ENCODE measurements around the gene INPP5A. TPM values are rescaled to one million over a fixed set of nuclear protein-coding genes. Genes with fewer than 3 reads are reported as not detected.

Gene INPP5A
- polyA plus RNA-seq, 3 donors from 2014 or later, result 0.30 to 1.7 (median 0.48) TPM

GRCh38 chr10:132688580-132689420 lies 151.2 kb downstream of the INPP5A start:
- H3K27me3 Mint-ChIP-seq (ENCODE audit: low read depth in 3 of 3), result peaks cover 0 to 7% (median 3%) of the 10 kb centered on the region in 3 donors
- H3K27ac Mint-ChIP-seq, result no peak overlapping the region
- DNase-seq, result no peak
- H3K4me1 Mint-ChIP-seq, result peaks cover 37% of the 10 kb centered on the region in 2 donors
- peak overlapping the region in 1 of 5 donors; percentile 44 for H3K4me3 Mint-ChIP-seq
- H3K36me3 Mint-ChIP-seq, result peaks cover 3 to 17% (median 14%) of the 10 kb centered on the region in 3 donors
- peaks cover 0 to 3% (median 0%) of the 10 kb centered on the region in 6 donors for H3K9me3 Mint-ChIP-seq

DNA sequence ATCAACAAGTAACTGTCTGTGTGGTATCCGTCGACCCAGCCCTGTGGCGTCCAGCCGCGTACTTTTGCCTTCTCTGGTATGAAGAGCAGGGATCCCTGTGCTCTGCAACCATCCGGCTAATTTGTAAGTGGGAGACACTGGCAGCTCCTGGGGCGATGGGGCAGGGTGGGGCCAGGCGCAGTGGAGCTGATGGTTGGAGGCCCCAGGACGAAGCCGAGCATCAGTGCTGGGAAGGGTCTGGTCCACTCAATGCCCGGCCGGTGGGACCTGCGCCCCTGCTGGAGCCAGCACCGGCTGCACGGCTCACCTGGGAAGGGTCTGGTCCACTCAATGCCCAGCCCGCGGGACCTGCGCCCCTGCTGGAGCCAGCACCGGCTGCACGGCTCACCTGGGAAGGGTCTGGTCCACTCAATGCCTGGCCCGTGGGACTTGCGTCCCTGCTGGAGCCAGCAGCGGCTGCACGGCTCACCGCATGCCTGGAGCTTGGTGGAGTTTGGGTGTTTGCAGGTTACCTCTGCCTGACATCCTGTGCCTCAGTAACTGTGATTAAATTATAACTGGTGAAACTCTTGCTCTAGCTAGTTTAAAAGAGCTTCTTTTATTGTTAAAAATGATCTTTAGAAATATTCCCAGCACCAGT lies 152.3 kb downstream of the INPP5A start:
- peaks cover 3 to 20% (median 17%) of the 10 kb centered on the region in 3 donors for H3K36me3 Mint-ChIP-seq
- H3K27me3 Mint-ChIP-seq (ENCODE audit: low read depth in 3 of 3), result peaks cover 0 to 7% (median 3%) of the 10 kb centered on the region in 3 donors
- no peak for DNase-seq
- H3K9me3 Mint-ChIP-seq, result peaks cover 0 to 3% (median 0%) of the 10 kb centered on the region in 6 donors
- H3K27ac Mint-ChIP-seq, result no peak overlapping the region
- no peak overlapping the region for H3K4me3 Mint-ChIP-seq
- H3K4me1 Mint-ChIP-seq, result peaks cover 26 to 28% of the 10 kb centered on the region in 2 donors

DNA sequence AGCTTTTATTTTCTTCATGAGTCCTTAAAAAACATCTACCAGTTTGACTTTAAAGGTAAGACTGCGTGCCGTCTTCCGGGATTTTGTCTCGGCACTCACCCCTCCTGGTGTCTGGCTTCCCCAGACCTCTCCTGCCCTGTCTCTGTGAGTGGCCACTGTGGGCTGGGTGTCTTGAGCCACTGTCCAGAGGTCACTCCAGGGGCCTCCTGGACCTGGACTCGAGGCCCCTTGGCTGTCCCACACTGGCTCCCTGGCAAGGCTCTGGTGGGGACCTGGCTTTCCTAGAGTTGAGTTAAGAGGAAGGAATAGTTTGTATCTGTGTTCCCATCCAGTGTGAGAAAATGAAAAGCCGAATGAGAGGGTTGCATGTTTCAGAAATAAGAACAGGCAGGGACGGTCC lies 152.8 kb downstream of the INPP5A start:
- H3K9me3 Mint-ChIP-seq, result peaks cover 0 to 6% (median 3%) of the 10 kb centered on the region in 6 donors
- H3K27me3 Mint-ChIP-seq (ENCODE audit: low read depth in 3 of 3), result peaks cover 0 to 7% (median 3%) of the 10 kb centered on the region in 3 donors
- H3K4me3 Mint-ChIP-seq, result no peak overlapping the region
- H3K36me3 Mint-ChIP-seq, result peaks cover 3 to 23% (median 17%) of the 10 kb centered on the region in 3 donors
- no peak overlapping the region for H3K27ac Mint-ChIP-seq
- peaks cover 24 to 25% of the 10 kb centered on the region in 2 donors for H3K4me1 Mint-ChIP-seq
- no peak for DNase-seq

DNA sequence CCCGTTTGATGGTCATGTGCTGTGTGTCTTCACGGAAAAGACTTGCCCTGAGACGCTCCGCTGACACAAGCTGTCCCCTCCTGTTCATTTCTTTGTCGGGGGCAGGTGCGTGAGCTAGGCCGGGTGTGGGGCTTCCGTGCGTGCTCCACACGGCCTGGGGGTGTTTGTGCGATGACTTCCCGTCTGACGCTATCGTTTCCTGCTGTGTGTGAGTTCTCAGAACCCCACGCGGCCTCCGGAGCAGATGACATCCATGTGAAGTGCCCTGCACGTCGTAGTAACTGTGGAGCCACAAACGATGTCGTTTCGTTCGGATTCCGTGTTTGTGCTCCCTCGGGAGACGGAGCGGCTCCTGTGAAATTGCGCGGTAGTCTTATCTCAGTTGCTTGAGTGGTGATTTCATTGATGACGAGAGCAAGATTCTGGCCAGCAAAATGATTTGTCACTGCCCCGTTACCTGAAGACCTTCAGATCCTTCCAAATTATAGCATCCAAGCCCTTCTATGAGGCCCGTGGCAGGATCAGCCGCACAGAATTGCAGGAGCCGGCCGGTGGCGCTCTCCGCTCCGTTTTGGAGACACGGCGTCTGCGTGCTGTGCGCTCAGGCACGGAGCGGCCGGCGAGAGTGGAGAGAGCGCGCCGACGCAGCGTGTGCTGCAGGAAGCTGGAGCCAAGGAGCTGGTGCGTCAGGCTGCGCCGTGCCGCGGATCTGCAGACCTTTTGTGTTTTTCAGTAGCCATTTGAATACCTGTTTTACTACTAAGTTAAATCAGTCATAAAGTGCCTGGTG lies 153.4 kb downstream of the INPP5A start:
- DNase-seq, result no peak
- Mint-ChIP-seq H3K27ac (no peak overlapping the region), H3K4me3 (no peak overlapping the region)

DNA sequence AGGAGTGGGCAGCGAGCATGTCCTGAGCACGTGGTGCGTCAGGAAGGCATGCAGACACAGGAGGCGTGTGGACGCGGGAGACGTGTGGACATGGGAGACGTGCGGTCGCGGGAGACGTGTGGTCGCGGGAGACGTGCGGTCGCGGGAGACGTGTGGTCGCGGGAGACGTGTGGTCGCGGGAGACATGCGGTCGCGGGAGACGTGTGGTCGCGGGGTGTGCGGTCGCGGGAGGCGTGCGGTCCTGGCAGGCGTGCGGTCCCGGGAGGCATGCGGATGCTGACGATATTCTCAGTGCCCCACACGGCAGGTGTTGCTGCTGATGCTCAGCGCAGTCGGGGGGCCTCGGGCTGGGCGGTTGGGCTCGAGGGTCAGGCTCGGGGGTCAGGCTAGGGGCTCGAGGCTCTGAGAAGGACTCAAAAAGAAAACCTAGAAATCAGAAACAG lies 154.1 kb downstream of the INPP5A start:
- H3K36me3 Mint-ChIP-seq, result peaks cover 3 to 23% (median 17%) of the 10 kb centered on the region in 3 donors
- DNase-seq, result no peak
- H3K4me1 Mint-ChIP-seq, result peaks cover 24 to 25% of the 10 kb centered on the region in 2 donors
- peaks cover 0 to 6% (median 3%) of the 10 kb centered on the region in 6 donors for H3K9me3 Mint-ChIP-seq
- H3K27ac Mint-ChIP-seq, result no peak overlapping the region
- peaks cover 0 to 7% (median 3%) of the 10 kb centered on the region in 3 donors for H3K27me3 Mint-ChIP-seq (ENCODE audit: low read depth in 3 of 3)
- H3K4me3 Mint-ChIP-seq, result no peak overlapping the region

More for the DNA sequence above, 153.4 kb downstream of the INPP5A start:
- Mint-ChIP-seq H3K36me3 (peaks cover 3 to 23% (median 17%) of the 10 kb centered on the region in 3 donors), H3K9me3 (peaks cover 0 to 6% (median 3%) of the 10 kb centered on the region in 6 donors), H3K4me1 (peaks cover 24 to 26% of the 10 kb centered on the region in 2 donors), H3K27me3 (ENCODE audit: low read depth in 3 of 3) (peaks cover 0 to 7% (median 3%) of the 10 kb centered on the region in 3 donors)

DNA sequence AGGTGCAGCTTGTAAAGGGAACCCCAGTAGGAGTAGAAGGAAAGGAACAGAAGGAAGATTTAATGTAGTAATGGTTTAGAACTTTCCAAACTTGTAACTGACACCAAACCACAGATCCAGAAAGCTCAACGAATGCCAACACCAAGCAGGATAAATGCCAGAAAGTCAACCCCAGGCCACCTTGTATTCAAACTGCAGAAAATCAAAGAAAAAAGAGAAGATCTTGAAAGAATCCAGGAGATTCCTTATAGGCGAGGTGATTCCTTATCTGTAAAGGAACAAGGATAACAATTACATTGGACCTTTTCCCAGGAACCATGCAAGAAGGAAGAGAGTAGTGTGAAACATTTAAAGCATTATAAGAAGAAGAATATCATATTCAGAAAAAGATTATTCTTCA lies 154.7 kb downstream of the INPP5A start:
- Mint-ChIP-seq H3K27me3 (ENCODE audit: low read depth in 3 of 3) (peaks cover 0 to 7% (median 3%) of the 10 kb centered on the region in 3 donors), H3K27ac (no peak overlapping the region), H3K9me3 (peaks cover 0 to 6% (median 3%) of the 10 kb centered on the region in 6 donors), H3K4me1 (peaks cover 25 to 28% of the 10 kb centered on the region in 2 donors), H3K36me3 (peaks cover 3 to 23% (median 17%) of the 10 kb centered on the region in 3 donors), H3K4me3 (no peak overlapping the region)
- no peak for DNase-seq

DNA sequence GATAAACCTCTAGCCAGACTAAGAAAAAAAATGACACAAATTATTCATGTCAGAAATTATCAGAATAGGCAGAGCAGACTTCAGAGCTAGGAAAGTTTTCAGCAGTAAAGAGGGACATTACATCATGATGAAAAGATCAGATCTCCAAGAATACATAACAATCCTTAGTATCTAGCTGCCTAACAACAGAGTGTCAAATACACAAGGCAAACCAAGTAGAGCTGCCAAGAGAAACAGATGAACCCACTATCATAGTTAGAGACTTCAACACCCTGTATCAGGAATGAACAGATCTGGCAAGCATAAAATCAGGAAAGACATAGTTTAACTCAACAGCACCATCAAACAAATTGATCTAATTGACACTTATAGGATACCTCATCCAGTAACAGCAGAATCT lies 156.1 kb downstream of the INPP5A start:
- Mint-ChIP-seq H3K9me3 (peaks cover 0 to 6% (median 1%) of the 10 kb centered on the region in 6 donors), H3K27me3 (ENCODE audit: low read depth in 3 of 3) (peaks cover 0 to 5% (median 3%) of the 10 kb centered on the region in 3 donors), H3K36me3 (peaks cover 3 to 23% (median 17%) of the 10 kb centered on the region in 3 donors), H3K4me3 (no peak overlapping the region), H3K27ac (no peak overlapping the region), H3K4me1 (peaks cover 20 to 26% of the 10 kb centered on the region in 2 donors)
- no peak for DNase-seq

DNA sequence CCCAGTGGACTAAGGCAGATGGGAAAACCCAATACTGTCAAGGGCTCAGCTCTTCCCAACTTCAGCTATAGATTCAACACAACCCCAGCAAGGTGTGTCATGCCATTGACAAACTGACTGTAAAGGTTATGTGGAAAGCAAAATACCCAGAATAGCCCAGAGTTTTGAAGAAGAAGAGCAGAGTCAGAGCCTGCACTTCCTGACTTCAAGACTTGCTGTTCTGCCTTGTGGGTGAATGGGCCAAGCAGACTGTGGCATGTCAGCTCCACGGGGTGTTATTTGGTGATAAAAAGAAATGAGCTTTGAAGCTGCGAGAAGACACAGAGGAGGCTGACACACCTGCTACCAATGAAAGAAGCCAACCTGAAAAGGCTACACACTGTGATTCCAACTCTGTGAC lies 158.6 kb downstream of the INPP5A start:
- Mint-ChIP-seq H3K9me3 (peaks cover 0 to 6% (median 1%) of the 10 kb centered on the region in 6 donors), H3K27ac (peak overlapping the region; percentile 69 to 86 (median 83)), H3K4me1 (peaks cover 22 to 24% of the 10 kb centered on the region in 2 donors), H3K27me3 (ENCODE audit: low read depth in 3 of 3) (peaks cover 0 to 5% (median 3%) of the 10 kb centered on the region in 3 donors), H3K36me3 (peaks cover 3 to 23% (median 11%) of the 10 kb centered on the region in 3 donors), H3K4me3 (peak overlapping the region in 4 of 5 donors; percentile 27 to 76 (median 52))
- peak in 1 of 3 donors; percentile 20 for DNase-seq

GRCh38 chr10:132696728-132697577 lies 159.4 kb downstream of the INPP5A start:
- DNase-seq, result no peak
- Mint-ChIP-seq H3K9me3 (peaks cover 0 to 6% (median 1%) of the 10 kb centered on the region in 6 donors), H3K4me3 (peak overlapping the region in 2 of 5 donors; percentile 48 to 76), H3K36me3 (peaks cover 0 to 19% (median 6%) of the 10 kb centered on the region in 3 donors), H3K27ac (peak overlapping the region in 5 of 6 donors; percentile 22 to 86 (median 82)), H3K4me1 (peaks cover 23% of the 10 kb centered on the region in 2 donors), H3K27me3 (ENCODE audit: low read depth in 3 of 3) (peaks cover 0 to 1% (median 0%) of the 10 kb centered on the region in 3 donors)

GRCh38 chr10:132697578-132698200 lies 160.1 kb downstream of the INPP5A start:
- no peak overlapping the region for H3K4me3 Mint-ChIP-seq
- H3K27ac Mint-ChIP-seq, result peak overlapping the region in 2 of 6 donors; percentile 45 to 84
- H3K4me1 Mint-ChIP-seq, result peaks cover 29 to 30% of the 10 kb centered on the region in 2 donors
- peaks cover 0 to 6% (median 1%) of the 10 kb centered on the region in 6 donors for H3K9me3 Mint-ChIP-seq
- no peak for DNase-seq
- peaks cover 0 to 15% (median 3%) of the 10 kb centered on the region in 3 donors for H3K36me3 Mint-ChIP-seq
- no peaks in the 10 kb centered on the region for H3K27me3 Mint-ChIP-seq (ENCODE audit: low read depth in 3 of 3)

GRCh38 chr10:132698211-132698751 lies 160.7 kb downstream of the INPP5A start:
- peaks cover 0 to 14% (median 3%) of the 10 kb centered on the region in 3 donors for H3K36me3 Mint-ChIP-seq
- peaks cover 34 to 35% of the 10 kb centered on the region in 2 donors for H3K4me1 Mint-ChIP-seq
- no peak for DNase-seq
- H3K27me3 Mint-ChIP-seq (ENCODE audit: low read depth in 3 of 3), result peaks cover 0 to 2% (median 2%) of the 10 kb centered on the region in 3 donors
- H3K4me3 Mint-ChIP-seq, result peak overlapping the region in 1 of 5 donors; percentile 41
- H3K27ac Mint-ChIP-seq, result no peak overlapping the region
- H3K9me3 Mint-ChIP-seq, result peaks cover 0 to 6% (median 1%) of the 10 kb centered on the region in 6 donors
